Astrocyte (in vitro differentiated cells and primary cell): ENCODE results near the gene PEX11A. TPM values are rescaled to one million over a fixed set of nuclear protein-coding genes. Genes with fewer than 3 reads are reported as not detected.

Source experiments
- DNase-seq: peaks from one replicate; pipeline ENCODE4 v3.0.0-alpha.2; 2010; ENCODE audit warnings: low read depth
- FAIRE-seq: peaks from 2 replicates; lab custom pipeline; 2011; peaks lifted over from hg19 to GRCh38; lab: Jason Lieb, UNC
- H2AFZ ChIP-seq: 2 replicates; pipeline ENCODE4 v1.6.0; 2012; ENCODE audit warnings: low read depth, low read length, inconsistent platforms
- H3K27ac ChIP-seq: 2 replicates; pipeline ENCODE4 v1.5.1; 2011; ENCODE audit warnings: low read depth, low read length, inconsistent platforms
- H3K27me3 ChIP-seq: 2 replicates; pipeline ENCODE4 v1.6.0; 2011; ENCODE audit warnings: low read length, inconsistent platforms; ENCODE audit not compliant: insufficient read depth
- H3K36me3 ChIP-seq: 2 replicates; pipeline ENCODE4 v1.5.1; 2011; ENCODE audit warnings: low read length, inconsistent platforms; ENCODE audit not compliant: insufficient read depth
- H3K4me1 ChIP-seq: 2 replicates; pipeline ENCODE4 v1.5.1; 2011; ENCODE audit warnings: low read length, inconsistent platforms; ENCODE audit not compliant: insufficient read depth
- H3K4me2 ChIP-seq: 2 replicates; pipeline ENCODE4 v1.6.0; 2012; ENCODE audit warnings: low read length, inconsistent platforms
- H3K4me3 ChIP-seq: 2 replicates; pipeline ENCODE4 v1.5.1; 2011; ENCODE audit warnings: low read depth, mild to moderate bottlenecking, low read length, inconsistent platforms; ENCODE audit not compliant: insufficient read depth
- H3K79me2 ChIP-seq: 2 replicates; pipeline ENCODE4 v1.6.0; 2012; ENCODE audit warnings: mild to moderate bottlenecking, low read length, inconsistent platforms; ENCODE audit not compliant: insufficient read depth
- H3K9ac ChIP-seq: 2 replicates; pipeline ENCODE4 v1.6.0; 2012; ENCODE audit warnings: mild to moderate bottlenecking, low read length, inconsistent platforms
- H3K9me3 ChIP-seq: 2 replicates; pipeline ENCODE4 v1.5.1; 2012; ENCODE audit warnings: low read depth, mild to moderate bottlenecking, low read length, inconsistent platforms; ENCODE audit not compliant: insufficient read depth
- H4K20me1 ChIP-seq: 2 replicates; pipeline ENCODE4 v1.6.0; 2012; ENCODE audit warnings: low read length, inconsistent platforms; ENCODE audit not compliant: insufficient read depth
- H3K27ac Mint-ChIP-seq: one replicate; pipeline ENCODE4 v1.8.0; 2021; ENCODE audit warnings: mild to moderate bottlenecking, mixed read lengths; ENCODE audit not compliant: unreplicated experiment
- H3K27me3 Mint-ChIP-seq: one replicate; pipeline ENCODE4 v1.8.0; 2021; ENCODE audit warnings: low read depth, mixed read lengths; ENCODE audit not compliant: unreplicated experiment
- H3K36me3 Mint-ChIP-seq: one replicate; pipeline ENCODE4 v1.8.0; 2021; ENCODE audit warnings: low read depth, mixed read lengths; ENCODE audit not compliant: unreplicated experiment
- H3K4me1 Mint-ChIP-seq: one replicate; pipeline ENCODE4 v1.8.0; 2021; ENCODE audit warnings: low read depth, mixed read lengths; ENCODE audit not compliant: unreplicated experiment
- H3K4me3 Mint-ChIP-seq: one replicate; pipeline ENCODE4 v1.8.0; 2021; ENCODE audit warnings: mild to moderate bottlenecking, moderate library complexity, mixed read lengths; ENCODE audit not compliant: unreplicated experiment
- H3K9me3 Mint-ChIP-seq: one replicate; pipeline ENCODE4 v1.8.0; 2021; ENCODE audit warnings: mild to moderate bottlenecking, mixed read lengths; ENCODE audit not compliant: unreplicated experiment
- EZH2 ChIP-seq: IDR thresholded peaks from 2 replicates; pipeline ENCODE4 v1.6.1; 2012; ENCODE audit warnings: mild to moderate bottlenecking, low read length, inconsistent platforms; ENCODE audit not compliant: insufficient read depth
- total RNA-seq: library from RNA; stranded (reverse); gene quantifications from 2 replicates; pipeline ENCODE4 v1.2.1, GENCODE V29; 2021
- TF ChIP-seq, protein P1 (sequence below): IDR thresholded peaks from 2 replicates; pipeline ENCODE4 v1.5.1; 2011; ENCODE audit warnings: low read depth, mild to moderate bottlenecking, inconsistent platforms, low read length, moderate library complexity; ENCODE audit not compliant: insufficient read depth

Gene PEX11A
- total RNA-seq, 1 donor from 2014 or later, result 2.1 TPM

- peaks cover 26% of the 10 kb centered on the region for H3K79me2 ChIP-seq
- peaks cover 23% of the 10 kb centered on the region for H4K20me1 ChIP-seq
- Mint-ChIP-seq H3K36me3 (peaks cover 11% of the 10 kb centered on the region), H3K9me3 (no peaks in the 10 kb centered on the region), H3K27ac (no peak overlapping the region), H3K4me1 (peaks cover 5% of the 10 kb centered on the region), H3K4me3 (no peak overlapping the region), H3K27me3 (peaks cover 10% of the 10 kb centered on the region)
- no peaks in the 10 kb centered on the region for H3K9me3 ChIP-seq
- no peak overlapping the region for H2AFZ ChIP-seq
- TF ChIP-seq, protein P1, sequence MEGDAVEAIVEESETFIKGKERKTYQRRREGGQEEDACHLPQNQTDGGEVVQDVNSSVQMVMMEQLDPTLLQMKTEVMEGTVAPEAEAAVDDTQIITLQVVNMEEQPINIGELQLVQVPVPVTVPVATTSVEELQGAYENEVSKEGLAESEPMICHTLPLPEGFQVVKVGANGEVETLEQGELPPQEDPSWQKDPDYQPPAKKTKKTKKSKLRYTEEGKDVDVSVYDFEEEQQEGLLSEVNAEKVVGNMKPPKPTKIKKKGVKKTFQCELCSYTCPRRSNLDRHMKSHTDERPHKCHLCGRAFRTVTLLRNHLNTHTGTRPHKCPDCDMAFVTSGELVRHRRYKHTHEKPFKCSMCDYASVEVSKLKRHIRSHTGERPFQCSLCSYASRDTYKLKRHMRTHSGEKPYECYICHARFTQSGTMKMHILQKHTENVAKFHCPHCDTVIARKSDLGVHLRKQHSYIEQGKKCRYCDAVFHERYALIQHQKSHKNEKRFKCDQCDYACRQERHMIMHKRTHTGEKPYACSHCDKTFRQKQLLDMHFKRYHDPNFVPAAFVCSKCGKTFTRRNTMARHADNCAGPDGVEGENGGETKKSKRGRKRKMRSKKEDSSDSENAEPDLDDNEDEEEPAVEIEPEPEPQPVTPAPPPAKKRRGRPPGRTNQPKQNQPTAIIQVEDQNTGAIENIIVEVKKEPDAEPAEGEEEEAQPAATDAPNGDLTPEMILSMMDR, result no peak
- no peak for TF ChIP-seq EZH2
- H3K36me3 ChIP-seq, result no peaks in the 10 kb centered on the region
- no peaks in the 10 kb centered on the region for H3K27me3 ChIP-seq
- H3K9ac ChIP-seq, result no peak overlapping the region
- no peak for DNase-seq
- H3K27ac ChIP-seq, result no peak overlapping the region
- FAIRE-seq, result no peak
- H3K4me2 ChIP-seq, result no peak overlapping the region
- H3K4me3 ChIP-seq, result no peak overlapping the region
- H3K4me1 ChIP-seq, result peaks cover 5% of the 10 kb centered on the region
These were observed 40.8 kb downstream of the PEX11A start for GRCh38 chr15:89649716-89650115.

- Histone ChIP-seq H3K27me3 (no peaks in the 10 kb centered on the region), H3K9ac (no peak overlapping the region), H3K36me3 (no peaks in the 10 kb centered on the region), H3K4me1 (no peaks in the 10 kb centered on the region), H4K20me1 (peaks cover 23% of the 10 kb centered on the region), H2AFZ (no peak overlapping the region), H3K79me2 (peaks cover 21% of the 10 kb centered on the region), H3K9me3 (no peaks in the 10 kb centered on the region), H3K4me2 (no peak overlapping the region), H3K4me3 (no peak overlapping the region), H3K27ac (no peak overlapping the region)
- DNase-seq (no peak), FAIRE-seq (no peak)
- H3K27ac Mint-ChIP-seq, result no peak overlapping the region
- H3K27me3 Mint-ChIP-seq, result peaks cover 6% of the 10 kb centered on the region
- no peaks in the 10 kb centered on the region for H3K4me1 Mint-ChIP-seq
- TF ChIP-seq EZH2, result no peak
- TF ChIP-seq, protein P1, result no peak
- peaks cover 11% of the 10 kb centered on the region for H3K36me3 Mint-ChIP-seq
- no peaks in the 10 kb centered on the region for H3K9me3 Mint-ChIP-seq
- H3K4me3 Mint-ChIP-seq, result no peak overlapping the region
These were observed 41.4 kb downstream of the PEX11A start for GRCh38 chr15:89649013-89649625.
